Urothelium cell line (cell line): ENCODE measurements around the gene RAD54L2.
"Not testable (repeated sequence)": the region's sequence is repeated elsewhere in the genome, so short reads cannot be mapped to it uniquely, and the experiment has no call there.

Source experiments
- DNase-seq: peaks from one replicate; pipeline ENCODE4 v3.0.0; 2011; ENCODE audit warnings: low spot score, mixed read lengths
- FAIRE-seq: peaks from 2 replicates; lab custom pipeline; 2011; peaks lifted over from hg19 to GRCh38; lab: Jason Lieb, UNC

RAD54L2 gene

DNA sequence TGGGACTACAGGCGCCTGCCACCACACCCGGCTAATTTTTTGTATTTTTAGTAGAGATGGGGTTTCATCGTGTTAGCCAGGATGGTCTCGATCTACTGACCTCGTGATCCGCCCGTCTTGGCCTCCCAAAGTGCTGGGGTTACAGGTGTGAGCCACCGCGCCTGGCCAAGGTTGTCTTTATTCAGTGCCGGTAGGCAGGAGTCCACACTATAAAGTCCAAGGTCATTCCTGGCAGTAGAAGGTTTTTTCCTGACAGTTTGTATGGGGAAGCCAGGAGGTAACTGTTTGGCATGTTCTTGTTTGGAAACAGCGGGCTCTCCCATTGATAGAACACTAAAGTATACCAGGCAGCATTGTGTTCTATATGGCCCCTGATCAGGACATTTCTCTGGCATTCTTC, 4.1 kb downstream of the RAD54L2 start:
- not testable (repeated sequence) for DNase-seq, FAIRE-seq

DNA sequence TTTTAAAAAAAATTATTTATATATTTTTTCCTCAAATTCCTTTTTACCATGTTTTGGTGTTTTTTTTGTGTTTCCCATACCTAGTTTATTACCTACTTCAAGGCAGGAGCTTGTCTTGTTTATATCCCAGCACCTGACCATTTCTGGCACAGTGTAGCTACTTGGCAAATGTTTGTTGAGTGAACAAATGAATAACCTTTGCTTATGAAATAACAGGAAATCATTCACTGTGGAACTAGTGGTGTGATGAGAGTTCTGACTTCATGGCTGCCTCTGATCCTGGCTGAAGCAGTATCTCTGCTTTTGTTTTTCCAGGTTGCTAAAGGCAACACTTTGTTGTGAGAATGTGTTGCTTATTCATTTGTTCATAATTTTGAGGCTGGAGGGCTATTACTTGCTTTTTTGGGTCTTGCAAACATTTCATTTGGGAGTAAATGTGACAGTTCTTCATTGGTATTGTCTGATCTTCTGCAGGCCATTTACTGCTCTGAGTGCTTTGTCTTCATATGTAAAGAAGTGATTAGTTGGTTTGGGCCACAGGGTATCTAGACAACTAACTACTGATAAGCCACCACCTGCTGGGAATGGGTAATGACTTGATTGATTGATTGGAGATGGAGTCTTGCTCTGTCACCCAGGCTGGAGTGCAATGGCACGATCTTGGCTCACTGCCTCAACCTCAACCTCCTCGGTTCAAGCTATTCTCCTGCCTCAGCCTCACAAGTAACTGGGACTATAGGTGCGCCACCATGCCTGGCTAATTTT, 5.7 kb downstream of the RAD54L2 start:
- DNase-seq (no peak), FAIRE-seq (no peak)

DNA sequence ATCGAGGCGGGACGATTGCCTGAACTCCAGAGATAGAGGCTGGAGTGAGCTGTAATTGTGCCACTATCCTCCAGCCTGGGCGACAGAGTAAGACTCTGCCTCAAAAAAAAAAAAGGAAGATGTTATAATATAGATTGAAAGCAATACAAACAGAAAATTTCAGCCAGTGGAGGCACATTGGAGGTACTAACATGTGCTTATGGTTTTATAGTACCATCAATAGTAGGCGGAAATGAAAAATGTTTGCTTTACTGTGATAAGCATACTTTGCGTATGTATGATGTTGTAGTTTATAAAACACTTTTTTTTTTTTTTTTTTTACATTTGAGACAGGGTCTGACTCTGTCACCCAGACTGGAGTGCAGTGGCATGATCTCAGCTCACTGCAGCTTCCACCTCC, 8.8 kb downstream of the RAD54L2 start:
- DNase-seq (no peak), FAIRE-seq (no peak)

DNA sequence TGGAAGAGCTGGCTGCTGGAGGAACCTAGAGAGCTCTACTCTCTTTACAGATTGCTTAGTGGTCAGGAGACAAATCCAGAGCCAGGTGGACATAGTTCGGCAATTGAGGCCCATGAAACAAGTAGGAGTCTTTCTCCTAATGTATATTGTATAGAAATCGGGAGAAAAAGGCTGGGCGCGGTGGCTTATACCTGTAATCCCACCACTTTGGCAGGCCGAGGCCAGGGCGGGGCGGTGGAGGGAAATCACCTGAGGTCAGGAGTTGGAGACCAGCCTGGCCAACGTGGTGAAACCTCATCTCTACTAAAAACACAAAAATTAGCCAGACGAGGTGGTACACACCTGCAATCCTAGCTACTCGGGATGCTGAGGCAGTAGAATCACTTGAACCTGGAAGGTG, 10.8 kb downstream of the RAD54L2 start:
- FAIRE-seq (no peak), DNase-seq (no peak)

DNA sequence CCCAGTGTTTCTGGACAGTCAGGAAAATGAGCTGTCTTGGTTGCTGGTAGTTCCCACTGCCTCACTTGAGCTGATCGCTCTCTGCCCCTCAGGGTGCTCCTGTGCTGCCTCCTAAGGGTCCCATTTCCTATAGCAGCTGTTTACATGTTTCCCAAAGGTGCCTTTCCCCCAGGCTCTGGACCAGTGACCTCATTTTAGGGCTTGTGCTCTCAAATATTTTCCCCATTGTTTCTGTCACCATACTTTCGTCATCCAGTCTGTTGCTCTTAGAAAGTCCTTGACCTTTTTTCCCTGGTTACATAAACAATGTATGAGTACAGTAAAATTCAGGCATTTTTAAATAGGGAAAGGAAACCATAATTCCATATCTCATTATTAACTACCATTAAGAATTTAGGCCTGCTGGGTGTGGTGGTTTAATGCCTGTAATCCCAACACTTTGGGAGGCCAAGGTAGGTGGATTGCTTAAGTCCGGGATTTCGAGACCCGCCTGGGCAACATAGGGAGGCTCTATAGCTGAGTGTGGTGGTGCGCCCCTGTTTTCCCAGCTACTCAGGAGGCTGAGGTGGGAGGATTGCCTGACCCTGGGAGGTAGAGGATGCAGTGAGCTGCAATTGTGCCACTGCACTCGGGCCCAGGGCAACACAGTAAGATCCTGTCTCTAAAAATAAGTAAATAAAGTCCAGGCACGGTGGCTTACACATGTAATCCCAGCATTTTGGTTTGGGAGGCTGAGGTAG, 11.7 kb downstream of the RAD54L2 start:
- DNase-seq (no peak), FAIRE-seq (no peak)

DNA sequence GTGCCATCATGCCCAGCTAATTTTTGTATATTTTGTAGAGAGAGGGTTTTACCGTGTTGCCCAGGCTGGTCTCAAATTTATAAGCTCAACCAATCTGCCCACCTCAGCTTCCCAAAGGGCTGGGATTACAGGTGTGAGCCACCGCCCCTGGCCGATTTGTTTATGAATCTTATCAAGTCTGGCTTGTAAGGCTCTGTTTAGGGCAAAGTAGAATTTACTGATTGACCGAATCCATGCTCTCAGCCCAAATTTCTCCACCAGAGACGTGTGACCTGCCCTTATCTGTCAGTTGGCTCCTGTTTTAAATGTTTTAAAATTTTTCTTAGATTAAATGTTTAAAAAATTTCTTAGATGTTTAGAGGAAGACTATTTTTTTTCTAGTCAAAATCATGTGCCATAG, 19.5 kb downstream of the RAD54L2 start:
- FAIRE-seq (no peak), DNase-seq (no peak)

DNA sequence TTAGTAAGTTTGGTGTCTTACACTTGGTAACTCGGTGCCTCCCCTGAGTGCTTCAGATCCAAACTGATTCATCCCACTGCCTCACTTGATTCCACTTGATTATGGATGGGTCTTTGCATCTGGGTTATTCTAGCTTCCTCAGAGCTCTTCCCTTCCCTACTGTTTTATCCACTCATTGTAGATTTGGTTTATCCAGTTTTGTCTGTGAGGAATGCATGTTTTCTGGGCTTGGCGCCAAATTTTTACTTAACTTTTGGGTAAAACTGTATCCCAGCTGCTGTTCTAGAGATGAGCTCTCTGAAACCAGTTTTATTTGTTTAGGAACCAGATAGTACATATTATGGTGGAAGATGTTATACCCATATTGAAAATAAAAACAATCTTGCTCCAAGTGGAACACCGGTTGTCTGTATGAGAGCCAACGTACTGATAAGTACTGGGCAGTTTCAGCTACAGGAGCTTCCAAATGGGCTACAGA, 20.9 kb downstream of the RAD54L2 start:
- no peak for DNase-seq
- FAIRE-seq: no peak

DNA sequence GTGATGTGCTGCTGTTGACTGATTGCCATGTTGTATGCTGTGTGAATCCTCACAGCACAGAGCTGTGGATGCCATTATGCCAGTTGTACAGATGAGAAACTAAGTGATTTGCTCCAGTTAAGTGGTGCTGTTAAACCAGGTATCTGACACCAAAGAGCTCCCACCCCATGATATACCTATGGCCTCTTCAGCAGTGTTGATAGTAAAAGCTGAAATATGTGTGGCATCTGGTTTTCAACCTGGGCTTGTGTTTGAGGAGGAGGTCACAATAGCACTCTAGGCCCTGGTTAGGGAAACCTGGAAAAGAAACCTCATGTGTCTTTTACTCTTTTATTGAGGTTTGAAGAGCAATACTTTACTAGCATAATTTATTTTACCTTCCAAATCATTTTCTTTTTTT, 21.4 kb downstream of the RAD54L2 start:
- peak; percentile 56 for FAIRE-seq

DNA sequence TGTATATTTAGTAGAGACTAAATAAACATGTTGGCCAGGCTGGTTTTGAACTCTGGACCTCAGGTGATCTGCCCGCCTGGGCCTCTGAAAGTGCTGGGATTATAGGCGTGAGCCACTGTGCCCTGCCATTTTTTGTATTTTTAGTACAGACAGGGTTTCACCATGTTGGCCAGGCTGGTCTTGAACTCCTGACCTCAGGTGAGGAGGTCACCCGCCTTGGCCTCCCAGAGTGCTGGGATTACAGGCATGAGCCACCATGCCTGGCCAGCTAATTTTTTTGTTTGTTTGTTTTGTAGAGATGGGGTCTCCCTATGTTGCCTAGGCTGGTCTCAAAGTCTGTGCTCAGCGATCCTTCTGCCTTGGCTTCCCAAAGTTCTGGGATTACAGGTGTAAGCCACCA, 23.9 kb downstream of the RAD54L2 start:
- not testable (repeated sequence) for FAIRE-seq, DNase-seq

More for the DNA sequence above, 21.4 kb downstream of the RAD54L2 start:
- no peak for DNase-seq

DNA sequence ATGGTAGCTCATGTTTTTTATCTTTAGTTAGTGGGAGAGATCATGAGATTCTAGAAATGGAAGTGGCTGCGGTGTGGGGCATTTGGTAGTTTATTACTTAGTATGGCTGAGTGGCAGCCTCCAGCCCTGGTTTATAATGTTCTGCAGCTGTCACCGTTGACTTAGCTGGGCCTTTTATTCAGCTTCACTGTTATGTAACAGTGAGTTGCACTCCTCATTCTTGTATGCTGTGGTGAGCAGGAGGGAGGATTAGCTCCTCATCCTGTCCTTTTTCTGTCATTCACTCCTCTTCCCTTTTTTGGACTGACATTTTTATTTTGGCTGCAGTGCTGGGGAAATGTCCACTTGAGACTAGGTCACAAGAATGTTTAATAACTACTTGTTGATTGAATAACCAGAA, 29.5 kb downstream of the RAD54L2 start:
- FAIRE-seq: no peak

DNA sequence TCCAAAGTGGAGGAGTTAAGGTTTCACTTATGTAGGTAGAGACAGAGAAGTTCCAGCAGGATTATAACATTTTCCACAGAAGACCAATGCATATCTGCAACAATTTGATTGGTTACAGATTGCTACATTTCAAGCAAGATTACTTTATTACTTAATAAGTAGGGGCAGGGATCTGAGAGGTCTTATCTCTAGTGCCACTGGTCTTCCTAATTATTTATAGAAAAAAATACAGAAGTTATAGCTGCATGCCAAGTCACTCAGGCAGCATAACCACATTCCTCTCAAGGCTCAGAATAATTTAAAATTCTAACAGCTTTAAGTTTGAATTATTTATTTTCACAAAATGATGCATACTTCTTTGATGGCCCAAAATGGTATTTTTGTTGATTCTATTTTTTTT, 30.5 kb downstream of the RAD54L2 start:
- DNase-seq: no peak

More for the DNA sequence above, 29.5 kb downstream of the RAD54L2 start:
- DNase-seq: no peak

DNA sequence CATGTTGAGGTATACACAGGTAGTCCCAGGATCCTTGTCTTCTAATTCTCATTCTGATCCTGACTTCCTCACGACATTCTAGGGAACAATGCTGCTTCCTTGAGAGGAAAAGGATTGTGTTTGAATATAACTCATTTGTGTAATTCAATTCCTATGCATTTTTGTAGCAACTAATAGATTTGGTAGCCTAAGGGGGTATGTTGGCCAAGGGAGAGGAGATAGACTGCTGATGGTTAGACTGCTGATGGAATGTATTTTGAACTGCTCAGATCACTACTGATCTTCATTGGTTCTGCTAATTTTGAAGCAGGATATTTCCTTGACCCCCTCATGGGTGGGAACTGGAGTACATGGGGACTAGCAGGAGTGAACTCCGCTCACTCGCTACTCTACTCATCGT, 39.7 kb downstream of the RAD54L2 start:
- no peak for DNase-seq
- no peak for FAIRE-seq

More for the DNA sequence above, 30.5 kb downstream of the RAD54L2 start:
- FAIRE-seq: no peak

DNA sequence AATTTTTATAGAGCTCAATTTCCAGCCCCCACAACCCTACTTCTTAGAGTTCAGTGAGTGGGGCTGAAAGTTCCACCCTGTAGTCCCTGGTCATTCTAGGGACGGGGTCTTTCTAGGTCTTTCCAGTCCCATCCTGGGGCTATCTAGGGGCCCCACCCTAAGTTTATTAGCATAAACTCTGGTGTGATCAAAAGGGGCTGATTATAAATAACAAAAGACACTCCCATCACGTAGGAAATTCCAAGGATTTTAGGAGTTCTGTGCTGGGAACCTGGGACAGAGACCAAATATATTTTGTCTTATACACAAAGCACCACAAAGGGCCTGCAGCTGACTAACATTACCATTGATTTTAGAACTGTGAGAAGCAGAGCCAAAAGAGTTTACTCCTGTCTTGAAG, 41.9 kb downstream of the RAD54L2 start:
- no peak for FAIRE-seq

DNA sequence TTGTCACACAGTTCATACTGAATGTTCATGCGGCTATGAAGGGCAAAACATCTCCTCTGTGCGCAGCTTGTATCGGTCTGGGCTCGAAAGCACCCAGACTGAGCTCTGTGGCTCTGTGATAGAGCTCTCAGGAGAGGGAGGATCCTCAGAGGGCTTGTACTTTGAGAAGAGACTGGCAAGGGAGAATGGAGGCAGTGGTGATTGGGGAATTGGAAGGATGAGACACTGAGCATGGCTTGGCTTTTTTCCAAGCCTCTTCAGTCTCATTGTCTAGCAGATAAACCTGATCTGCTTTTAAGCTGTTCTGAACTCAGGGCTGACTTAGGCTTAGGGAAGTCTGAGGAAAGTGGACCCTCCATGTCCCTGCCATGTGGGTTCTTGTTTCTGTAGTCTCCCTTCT, 43.0 kb downstream of the RAD54L2 start:
- FAIRE-seq: no peak

More for the DNA sequence above, 41.9 kb downstream of the RAD54L2 start:
- DNase-seq: no peak

DNA sequence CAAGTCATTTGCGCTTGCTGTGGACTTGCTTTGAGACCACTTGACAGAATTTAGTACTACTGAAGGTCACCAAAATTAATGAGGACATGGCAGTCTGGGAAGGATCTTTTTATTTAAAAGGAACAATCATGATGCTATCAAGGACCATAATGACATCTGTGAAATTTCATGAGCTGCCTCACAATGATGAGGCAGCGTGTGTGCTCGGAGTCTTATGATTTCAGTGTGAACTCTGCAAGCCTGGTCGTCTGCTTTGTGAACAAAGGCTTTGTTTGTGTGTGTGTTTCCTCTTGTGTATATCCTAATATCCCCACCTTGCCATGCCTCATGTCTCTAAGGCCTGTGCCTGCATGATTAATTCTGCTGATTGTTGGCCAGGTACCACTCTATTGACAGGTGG, 46.7 kb downstream of the RAD54L2 start:
- FAIRE-seq (no peak), DNase-seq (no peak)

More for the DNA sequence above, 43.0 kb downstream of the RAD54L2 start:
- DNase-seq: no peak

DNA sequence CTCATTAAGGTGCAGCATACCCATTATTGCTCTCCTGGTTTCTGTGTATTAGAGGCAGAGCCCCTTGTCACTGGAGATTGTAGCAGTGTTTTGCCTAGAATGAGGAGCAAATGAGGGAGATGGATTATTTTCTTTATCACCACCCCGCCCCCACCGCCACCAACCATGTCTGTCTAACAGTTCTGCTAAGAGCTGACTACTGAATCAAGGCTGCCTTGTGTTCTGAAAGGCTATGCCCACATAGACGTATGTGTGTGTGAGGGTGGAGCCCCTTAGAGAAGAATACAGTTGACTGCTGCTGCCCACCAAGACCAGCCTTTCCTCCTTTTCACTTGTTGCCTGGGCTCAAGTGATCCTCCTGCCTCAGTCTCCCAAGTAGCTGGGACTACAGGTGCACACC, 47.4 kb downstream of the RAD54L2 start:
- no peak for FAIRE-seq
- DNase-seq: no peak
